Hepatocyte (in vitro differentiated cells): Measurements from ENCODE around the gene DEDD. TPM values are rescaled to one million over a fixed set of nuclear protein-coding genes. Genes with fewer than 3 reads are reported as not detected.
A peak's percentile ranks its signal among the peaks of the same experiment; 100 is the strongest.

Source experiments
- DNase-seq: peaks from one replicate; pipeline ENCODE4 v3.0.0-alpha.2; 2016; ENCODE audit warnings: low spot score
- H2AFZ ChIP-seq: fragments of 200-600 bp; sonication (generic); 2 replicates; pipeline ENCODE4 v1.6.0; 2016; ENCODE audit warnings: antibody characterized with exemption, mild to moderate bottlenecking
- H3K27ac ChIP-seq: fragments of 200-600 bp; sonication (generic); 2 replicates; pipeline ENCODE4 v1.5.1; 2016; ENCODE audit warnings: mild to moderate bottlenecking
- H3K27me3 ChIP-seq: fragments of 200-600 bp; sonication (generic); 2 replicates; pipeline ENCODE4 v1.6.1; 2016
- H3K36me3 ChIP-seq: fragments of 200-600 bp; sonication (generic); replicated peaks from 2 replicates; pipeline ENCODE4 v1.5.1; 2016; ENCODE audit warnings: low read depth; ENCODE audit not compliant: insufficient read depth
- H3K4me1 ChIP-seq: fragments of 200-600 bp; sonication (generic); 2 replicates; pipeline ENCODE4 v1.5.1; 2016; ENCODE audit warnings: mild to moderate bottlenecking, moderate library complexity; ENCODE audit not compliant: insufficient read depth
- H3K4me2 ChIP-seq: fragments of 200-600 bp; sonication (generic); 2 replicates; pipeline ENCODE4 v1.6.0; 2016
- H3K4me3 ChIP-seq: fragments of 200-600 bp; sonication (generic); 2 replicates; pipeline ENCODE4 v1.5.1; 2016; ENCODE audit warnings: mild to moderate bottlenecking
- H3K79me2 ChIP-seq: fragments of 200-600 bp; sonication (generic); 2 replicates; pipeline ENCODE4 v1.6.0; 2017; ENCODE audit warnings: mild to moderate bottlenecking
- H3K9me2 ChIP-seq: fragments of 200-600 bp; sonication (generic); replicated peaks from 2 replicates; pipeline ENCODE4 v1.6.0; 2017; ENCODE audit warnings: mild to moderate bottlenecking; ENCODE audit not compliant: insufficient read depth
- H3K9me3 ChIP-seq: fragments of 200-600 bp; sonication (generic); 2 replicates; pipeline ENCODE4 v1.5.1; 2016; ENCODE audit warnings: low read depth, mild to moderate bottlenecking
- H4K20me1 ChIP-seq: fragments of 200-600 bp; sonication (generic); 2 replicates; pipeline ENCODE4 v1.6.0; 2016; ENCODE audit warnings: mild to moderate bottlenecking; ENCODE audit not compliant: insufficient read depth, poor library complexity, severe bottlenecking
- CTCF ChIP-seq: fragments of 200-600 bp; sonication (generic); IDR thresholded peaks from 2 replicates; pipeline ENCODE4 v1.5.1; 2016; ENCODE audit warnings: antibody characterized with exemption, mild to moderate bottlenecking; ENCODE audit not compliant: poor library complexity
- EZH2 ChIP-seq: fragments of 200-600 bp; sonication (generic); IDR thresholded peaks from 2 replicates; pipeline ENCODE4 v1.6.1; 2016; ENCODE audit warnings: antibody characterized with exemption, mild to moderate bottlenecking, borderline replicate concordance
- EZH2phosphoT487 ChIP-seq: fragments of 200-600 bp; sonication (generic); IDR thresholded peaks from one replicate; pipeline ENCODE4 v1.6.1; 2018; ENCODE audit warnings: antibody characterized with exemption, mild to moderate bottlenecking, low read depth, moderate library complexity; ENCODE audit not compliant: unreplicated experiment, severe bottlenecking
- WGBS: methylation state at CpG from one replicate; pipeline ENCODE4 v1.1.6; 2016; ENCODE audit warnings: low lambda C conversion rate; ENCODE audit errors: missing lambda C conversion rate; 5-methylcytosine and 5-hydroxymethylcytosine counted together
- polyA plus RNA-seq: library from polyadenylated mRNA; unstranded; fragments of >200 nt; fragmentation: Nextera tagmentation; extraction: Ambion mirVana; gene quantifications from 2 replicates; pipeline ENCODE4 v1.2.1, GENCODE V29; 2016
- total RNA-seq: library from RNA; depleted of rRNA; stranded (reverse); fragments of >200 nt; gene quantifications from 2 replicates; pipeline ENCODE4 v1.2.3, GENCODE V29; 2014

Gene DEDD
- total and polyA plus RNA-seq, 2 experiments from 2014 or later, result 21.8 to 27.1 TPM

- H3K4me2 ChIP-seq, result peak overlapping the region; percentile 73
- 91% methylated on average over 5 of the region's 5 CpGs for WGBS
- no peak overlapping the region for H3K4me3 ChIP-seq
- no peaks in the 10 kb centered on the region for H3K36me3 ChIP-seq
- no peak overlapping the region for H2AFZ ChIP-seq
- H3K9me3 ChIP-seq, result no peaks in the 10 kb centered on the region
- H3K27me3 ChIP-seq, result no peaks in the 10 kb centered on the region
- H4K20me1 ChIP-seq, result no peaks in the 10 kb centered on the region
- TF ChIP-seq EZH2 (no peak), EZH2phosphoT487 (no peak), CTCF (no peak)
- H3K4me1 ChIP-seq, result peaks cover 9% of the 10 kb centered on the region
- H3K27ac ChIP-seq, result peak overlapping the region; percentile 74
- no peak for DNase-seq
- peaks cover 13% of the 10 kb centered on the region for H3K79me2 ChIP-seq
- H3K9me2 ChIP-seq, result no peaks in the 10 kb centered on the region
Observed at GRCh38 chr1:161089938-161090337, 42.5 kb downstream of the DEDD start.

- 77% methylated on average over 20 of the region's 22 CpGs for WGBS
Observed at GRCh38 chr1:161089251-161089924, 43.1 kb downstream of the DEDD start, which contains the start of gene NECTIN4. Gene NECTIN4, minus strand, starts transcription at chr1:161089558. Its CDS starts 262 bp downstream, at chr1:161089296.

DNA sequence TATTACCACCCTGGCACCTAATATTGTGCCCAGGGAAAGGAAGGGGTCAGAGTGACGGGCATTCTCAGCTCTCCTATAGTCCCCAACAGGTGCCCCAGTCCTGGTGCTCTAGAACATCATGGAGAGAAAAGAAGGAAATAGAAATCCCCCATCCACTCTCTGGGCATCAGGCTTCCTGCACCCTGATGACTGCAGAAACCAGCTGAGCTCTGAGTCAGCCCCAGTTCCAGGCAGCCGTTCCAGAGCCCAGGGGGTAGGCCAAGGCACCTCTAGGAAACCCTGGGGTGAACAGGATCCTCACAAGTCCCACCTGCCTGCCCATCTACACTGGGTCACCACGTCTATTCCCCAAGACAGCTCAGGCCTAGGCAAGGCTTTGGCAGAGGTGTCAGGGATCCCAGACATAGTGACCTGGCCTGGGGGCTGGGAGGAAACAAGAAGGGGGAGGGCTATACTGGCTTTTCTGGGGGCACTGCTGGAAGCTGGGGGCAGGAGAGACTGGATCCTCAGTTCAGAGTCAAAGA lies 43.8 kb downstream of the DEDD start:
- Histone ChIP-seq H3K4me3 (no peak overlapping the region), H3K27me3 (no peaks in the 10 kb centered on the region), H3K36me3 (no peaks in the 10 kb centered on the region), H3K9me3 (no peaks in the 10 kb centered on the region), H3K79me2 (peaks cover 13% of the 10 kb centered on the region), H3K9me2 (no peaks in the 10 kb centered on the region), H3K4me2 (peak overlapping the region; percentile 73), H3K27ac (peak overlapping the region; percentile 74), H3K4me1 (peaks cover 22% of the 10 kb centered on the region), H4K20me1 (no peaks in the 10 kb centered on the region), H2AFZ (no peak overlapping the region)
- no peak for DNase-seq
- WGBS, result 67% methylated on average over 3 of the region's 3 CpGs
- TF ChIP-seq EZH2, result no peak
- TF ChIP-seq CTCF, result no peak
- TF ChIP-seq EZH2phosphoT487, result no peak

More at GRCh38 chr1:161089251-161089924, 43.1 kb downstream of the DEDD start, which contains the start of gene NECTIN4:
- Histone ChIP-seq H4K20me1 (no peaks in the 10 kb centered on the region), H3K9me2 (no peaks in the 10 kb centered on the region), H2AFZ (no peak within 1 kb of the TSS), H3K79me2 (peaks cover 13% of the 10 kb centered on the region), H3K4me2 (peak within 1 kb of the TSS; percentile 73), H3K36me3 (no peaks in the 10 kb centered on the region), H3K27ac (peak within 1 kb of the TSS; percentile 74), H3K27me3 (no peaks in the 10 kb centered on the region), H3K9me3 (no peaks in the 10 kb centered on the region), H3K4me1 (peaks cover 14% of the 10 kb centered on the region), H3K4me3 (no peak within 1 kb of the TSS)
- TF ChIP-seq EZH2phosphoT487 (no peak), CTCF (no peak), EZH2 (no peak)
- peak; percentile 62 for DNase-seq
